ENCODE measurements around the gene INHBB.

Gene INHBB

DNA sequence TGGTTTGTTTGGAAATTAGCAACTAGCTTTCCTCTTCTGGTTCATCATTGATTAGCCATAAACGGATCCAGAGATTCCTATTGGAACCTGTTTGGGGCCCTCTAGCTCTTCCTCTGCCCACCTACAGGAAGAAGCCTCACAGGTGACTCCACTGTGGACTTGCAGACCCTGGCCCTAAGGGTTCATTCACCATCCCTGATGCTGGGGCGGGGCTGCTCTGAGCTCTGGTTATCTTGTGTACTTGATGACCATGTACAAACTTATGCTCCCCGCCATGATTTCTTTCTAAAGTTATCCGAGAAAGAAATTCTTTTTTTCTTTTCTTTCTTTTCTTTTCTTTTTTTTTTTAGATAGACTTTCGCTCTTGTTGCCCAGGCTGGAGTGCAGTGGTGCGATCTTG lies 33.9 kb upstream of the INHBB start:
- H3K36me3 Mint-ChIP-seq = no peaks in the 10 kb centered on the region
- H3K27me3 Mint-ChIP-seq = peaks cover 4% of the 10 kb centered on the region
- H3K9me3 Mint-ChIP-seq = no peaks in the 10 kb centered on the region
- no peak for DNase-seq (ENCODE audit: low spot score in 2 of 2)
- H3K27ac Mint-ChIP-seq = no peak overlapping the region
- H3K4me3 Mint-ChIP-seq = no peak overlapping the region
- ATAC-seq (ENCODE audit: low read depth) = no peak
- peaks cover 14% of the 10 kb centered on the region for H3K4me1 Mint-ChIP-seq

DNA sequence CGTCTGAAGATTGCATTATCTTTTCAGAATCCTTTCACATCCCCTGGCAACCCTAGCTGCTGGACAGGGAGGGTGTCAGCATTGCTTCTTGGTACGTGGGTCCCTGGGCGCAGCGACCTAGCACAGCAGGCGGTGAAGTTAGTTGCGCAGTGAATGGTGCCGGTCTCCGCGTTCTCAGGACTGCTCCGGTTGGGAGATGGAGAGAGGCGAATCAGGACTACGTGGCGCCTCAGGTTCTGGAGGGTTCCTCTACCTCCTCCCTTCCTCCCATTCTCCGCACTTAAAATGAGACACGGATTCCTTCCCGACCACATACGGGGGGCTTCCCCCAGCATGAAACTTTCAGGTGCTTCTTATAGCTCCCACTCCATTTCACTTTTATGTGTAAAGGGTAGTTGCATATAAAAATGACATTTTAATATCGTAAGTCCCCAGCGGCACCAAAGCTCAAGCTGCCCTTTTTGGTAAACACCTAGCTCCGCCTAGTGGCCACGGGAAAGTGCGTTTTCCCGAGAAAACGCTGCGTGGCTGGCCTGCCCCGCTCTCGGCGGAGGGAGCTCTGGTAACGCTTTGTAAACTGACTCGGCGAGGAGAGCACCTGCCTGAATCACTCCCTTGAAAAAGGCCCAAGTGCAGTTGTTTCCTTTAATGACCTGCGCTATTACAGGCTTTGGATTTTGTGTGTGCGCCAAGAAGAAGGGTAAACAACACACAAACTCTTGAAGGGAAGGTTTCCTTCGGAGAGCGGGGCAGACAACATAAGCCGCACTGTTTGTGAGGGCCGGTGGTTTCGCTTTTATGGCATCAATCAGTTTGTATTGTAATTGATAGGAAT lies 32.9 kb upstream of the INHBB start:
- Mint-ChIP-seq H3K36me3 (no peaks in the 10 kb centered on the region), H3K9me3 (no peaks in the 10 kb centered on the region), H3K27ac (peak overlapping the region; percentile 58), H3K4me1 (peaks cover 9% of the 10 kb centered on the region), H3K4me3 (peak overlapping the region; percentile 82), H3K27me3 (peaks cover 4% of the 10 kb centered on the region)
- peak; percentile 61 for DNase-seq (ENCODE audit: low spot score in 2 of 2)
- ATAC-seq (ENCODE audit: low read depth) = peak; percentile 72

DNA sequence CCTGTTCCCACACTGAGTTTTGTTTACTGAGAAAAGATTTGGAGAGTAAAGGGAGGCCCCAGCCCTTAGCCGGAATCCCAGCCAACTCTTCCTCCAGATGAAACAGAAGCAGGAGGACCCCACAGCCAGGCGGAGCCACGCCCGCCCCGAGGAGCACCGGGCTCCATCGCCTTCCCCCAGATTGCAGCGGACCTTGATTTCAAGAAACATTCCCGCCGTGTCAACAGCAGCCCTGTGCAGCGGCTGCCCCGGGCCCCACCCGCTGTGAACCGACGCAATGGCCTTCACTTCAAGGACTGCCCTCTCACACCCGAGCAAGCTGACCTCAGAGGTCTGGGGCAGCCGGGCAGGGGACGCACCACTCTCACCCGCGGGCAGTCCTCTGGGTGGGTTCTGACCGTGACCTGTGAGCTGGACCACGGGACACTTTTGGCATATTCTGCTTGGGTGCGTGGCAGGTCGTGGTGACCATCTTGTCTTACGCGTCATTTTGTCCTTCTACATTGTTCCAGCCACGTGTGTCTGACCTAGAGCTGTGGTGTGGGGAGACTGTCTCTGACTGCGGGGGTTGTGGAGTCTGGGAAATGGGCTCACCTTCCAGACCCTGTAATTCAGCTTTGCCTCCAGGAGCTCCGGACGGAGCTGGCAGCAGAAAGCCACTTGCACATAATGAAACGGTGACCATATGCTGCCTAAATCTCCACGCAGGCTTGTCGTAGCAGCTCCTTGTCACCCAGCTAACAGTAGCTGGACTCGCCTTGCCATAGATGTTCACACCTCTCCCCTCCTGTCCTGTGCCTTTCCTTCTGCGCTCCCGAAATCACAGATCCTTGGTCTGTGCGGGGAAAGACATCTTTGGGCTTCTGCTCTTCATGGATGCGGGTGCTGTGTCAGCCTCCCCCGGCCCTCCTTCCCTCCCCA lies 32.0 kb upstream of the INHBB start:
- no peaks in the 10 kb centered on the region for H3K9me3 Mint-ChIP-seq

DNA sequence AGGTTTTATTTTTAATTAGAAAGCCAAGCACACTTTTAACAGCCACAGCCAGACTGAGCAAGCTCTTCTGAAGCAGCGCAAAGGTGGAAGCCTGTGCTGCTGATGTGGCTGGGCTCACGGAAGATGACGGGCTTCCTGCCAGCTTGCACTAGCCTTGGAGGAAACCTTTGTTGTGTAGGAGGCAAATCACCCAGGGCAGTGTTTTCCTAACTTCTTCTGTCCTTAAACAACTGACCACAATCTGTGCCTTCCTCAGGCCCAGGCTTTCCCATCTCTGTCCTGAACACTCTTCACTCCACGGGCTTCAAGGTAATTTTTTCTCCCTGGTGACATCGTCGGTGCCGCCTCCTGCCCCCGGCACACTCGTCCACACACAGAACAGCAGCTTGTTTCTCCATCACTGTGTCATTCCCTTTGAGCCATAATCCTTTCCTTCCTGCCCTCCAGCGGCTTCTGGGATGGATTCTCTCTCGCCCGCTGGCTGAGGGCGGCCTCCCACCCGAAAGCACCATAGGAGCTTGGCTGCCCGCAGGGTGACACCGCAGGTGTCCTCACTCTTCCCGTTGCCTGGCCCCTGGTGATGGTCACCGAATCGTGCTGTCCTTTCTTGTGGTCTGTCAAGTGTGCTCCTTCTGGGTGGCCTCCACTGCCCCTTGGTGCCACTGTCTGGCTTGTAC lies 31.1 kb upstream of the INHBB start:
- peaks cover 8% of the 10 kb centered on the region for H3K4me1 Mint-ChIP-seq

More for the DNA sequence above, 32.0 kb upstream of the INHBB start:
- H3K4me1 Mint-ChIP-seq = peaks cover 8% of the 10 kb centered on the region
- ATAC-seq (ENCODE audit: low read depth) (no peak), DNase-seq (ENCODE audit: low spot score in 2 of 2) (no peak)
- no peak overlapping the region for H3K27ac Mint-ChIP-seq
- peak overlapping the region; percentile 25 for H3K4me3 Mint-ChIP-seq
- no peaks in the 10 kb centered on the region for H3K36me3 Mint-ChIP-seq
- H3K27me3 Mint-ChIP-seq = peaks cover 4% of the 10 kb centered on the region

DNA sequence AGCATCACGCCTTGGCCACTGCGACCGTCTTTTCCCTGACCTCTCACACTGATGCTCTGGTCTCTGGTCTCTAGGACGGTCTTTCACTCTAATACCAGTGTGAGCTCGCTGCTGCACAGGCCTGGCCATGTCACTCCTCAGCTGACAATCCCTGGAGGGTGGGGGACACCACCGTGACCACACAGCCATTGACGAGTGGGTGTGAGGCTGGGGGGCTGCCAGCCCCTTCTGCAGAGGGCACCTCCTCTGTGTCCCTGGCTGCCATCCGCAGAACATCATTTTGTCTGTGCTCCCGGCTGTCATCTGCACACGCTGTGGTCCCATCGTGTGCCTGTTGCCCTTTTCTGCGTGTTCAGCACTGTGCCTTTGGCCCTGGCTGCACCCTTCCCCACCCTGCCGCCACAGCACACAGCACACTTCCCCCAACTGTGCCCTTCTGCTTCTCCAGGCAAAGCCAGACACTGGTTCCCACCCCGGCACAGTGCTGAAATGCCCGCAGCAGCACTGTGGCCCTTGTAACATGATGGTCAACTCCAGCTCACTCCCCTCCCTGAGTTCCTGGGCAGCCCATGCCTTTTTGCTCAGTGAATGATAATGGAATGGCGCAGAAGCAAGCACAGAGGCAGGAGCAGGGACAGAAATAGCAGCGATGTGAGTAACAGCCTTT lies 30.4 kb upstream of the INHBB start:
- ATAC-seq (ENCODE audit: low read depth) = no peak
- DNase-seq (ENCODE audit: low spot score in 2 of 2) = no peak
- Mint-ChIP-seq H3K4me3 (no peak overlapping the region), H3K36me3 (no peaks in the 10 kb centered on the region), H3K27me3 (peaks cover 4% of the 10 kb centered on the region), H3K4me1 (peaks cover 6% of the 10 kb centered on the region), H3K27ac (no peak overlapping the region), H3K9me3 (no peaks in the 10 kb centered on the region)

More for the DNA sequence above, 31.1 kb upstream of the INHBB start:
- no peaks in the 10 kb centered on the region for H3K36me3 Mint-ChIP-seq
- no peak for DNase-seq (ENCODE audit: low spot score in 2 of 2)
- ATAC-seq (ENCODE audit: low read depth) = no peak
- no peak overlapping the region for H3K27ac Mint-ChIP-seq
- no peak overlapping the region for H3K4me3 Mint-ChIP-seq
- H3K27me3 Mint-ChIP-seq = peaks cover 4% of the 10 kb centered on the region
- no peaks in the 10 kb centered on the region for H3K9me3 Mint-ChIP-seq

DNA sequence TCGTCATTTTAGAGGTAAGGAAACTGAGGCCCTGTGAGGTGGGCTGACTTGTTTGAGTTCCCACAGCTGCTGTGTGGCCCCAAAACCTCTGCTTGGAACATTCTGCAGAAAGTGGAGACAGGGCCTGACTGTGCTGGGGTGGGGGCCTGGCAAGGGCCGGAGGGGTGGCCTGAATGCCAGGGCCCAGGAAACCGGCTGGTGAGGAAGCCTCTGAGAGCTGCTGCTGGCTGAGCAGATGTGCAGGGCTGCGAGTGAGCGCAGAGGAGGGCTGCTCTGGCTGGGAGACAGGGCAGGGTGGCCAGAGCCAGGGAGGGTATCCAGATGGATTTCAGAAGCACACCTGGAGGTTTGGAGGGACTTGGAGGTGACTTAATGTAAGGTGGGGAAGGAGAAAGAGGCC lies 29.9 kb upstream of the INHBB start:
- peaks cover 4% of the 10 kb centered on the region for H3K4me1 Mint-ChIP-seq
- H3K9me3 Mint-ChIP-seq = no peaks in the 10 kb centered on the region
- H3K4me3 Mint-ChIP-seq = no peak overlapping the region
- no peak overlapping the region for H3K27ac Mint-ChIP-seq
- DNase-seq (ENCODE audit: low spot score in 2 of 2) (no peak), ATAC-seq (ENCODE audit: low read depth) (no peak)
- H3K27me3 Mint-ChIP-seq = peaks cover 4% of the 10 kb centered on the region
- no peaks in the 10 kb centered on the region for H3K36me3 Mint-ChIP-seq

DNA sequence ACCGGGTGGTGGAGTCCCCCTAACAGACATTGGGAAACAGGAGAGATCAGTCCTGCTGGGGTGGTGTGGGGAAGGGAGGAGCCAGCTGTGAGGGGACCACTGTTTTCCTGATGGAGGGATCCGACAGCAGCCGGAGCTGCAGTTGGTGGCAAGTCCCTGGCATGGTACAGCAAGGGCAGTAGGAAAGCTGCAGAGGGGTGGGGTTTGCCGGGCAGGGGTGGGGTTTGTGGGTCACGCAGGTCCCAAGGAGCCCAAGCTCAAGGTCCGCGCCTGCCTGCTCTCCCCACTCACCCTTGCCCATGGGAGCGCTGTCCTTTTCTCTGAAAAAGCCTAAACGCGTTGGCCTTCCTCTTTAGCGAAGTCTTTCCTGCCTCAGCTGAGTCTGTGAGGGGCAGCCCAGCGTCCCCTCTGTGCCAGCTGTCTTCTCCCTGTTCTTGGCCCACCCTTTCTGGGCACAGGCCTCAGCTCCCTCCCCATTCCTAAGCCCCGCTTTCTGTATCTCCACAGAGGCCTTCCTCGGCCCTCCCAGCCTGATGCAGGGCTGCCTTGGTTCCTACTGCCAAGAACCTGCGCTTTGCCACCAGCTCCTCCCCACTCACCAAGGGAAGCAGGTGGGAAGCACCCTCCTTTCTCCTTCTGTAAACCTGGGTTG lies 29.3 kb upstream of the INHBB start:
- H3K27ac Mint-ChIP-seq = no peak overlapping the region
- H3K27me3 Mint-ChIP-seq = peaks cover 6% of the 10 kb centered on the region
- no peak overlapping the region for H3K4me3 Mint-ChIP-seq

DNA sequence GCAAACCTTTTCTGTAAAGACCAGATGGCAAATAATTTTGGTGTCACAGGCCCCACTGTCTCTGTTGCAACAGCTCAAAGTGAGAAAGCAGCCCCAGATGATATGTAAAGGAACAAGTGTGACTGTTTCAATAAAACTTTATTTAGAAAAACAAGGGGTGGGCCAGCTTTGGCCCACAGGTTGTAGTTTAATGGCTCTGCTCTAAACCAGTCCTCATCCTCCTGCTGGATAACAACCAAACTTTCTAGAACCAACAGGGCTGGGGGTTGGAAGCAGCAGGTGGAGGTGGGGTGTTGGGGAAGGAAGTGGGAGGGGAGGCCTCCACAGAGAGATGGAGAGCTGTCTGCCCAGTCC lies 28.8 kb upstream of the INHBB start:
- Mint-ChIP-seq H3K9me3 (no peaks in the 10 kb centered on the region), H3K4me3 (no peak overlapping the region), H3K27me3 (peaks cover 6% of the 10 kb centered on the region), H3K4me1 (peaks cover 4% of the 10 kb centered on the region), H3K27ac (no peak overlapping the region), H3K36me3 (no peaks in the 10 kb centered on the region)
- ATAC-seq (ENCODE audit: low read depth) = no peak
- no peak for DNase-seq (ENCODE audit: low spot score in 2 of 2)

More for the DNA sequence above, 29.3 kb upstream of the INHBB start:
- ATAC-seq (ENCODE audit: low read depth) (no peak), DNase-seq (ENCODE audit: low spot score in 2 of 2) (no peak)
- peaks cover 4% of the 10 kb centered on the region for H3K4me1 Mint-ChIP-seq
- H3K36me3 Mint-ChIP-seq = no peaks in the 10 kb centered on the region
- H3K9me3 Mint-ChIP-seq = no peaks in the 10 kb centered on the region

DNA sequence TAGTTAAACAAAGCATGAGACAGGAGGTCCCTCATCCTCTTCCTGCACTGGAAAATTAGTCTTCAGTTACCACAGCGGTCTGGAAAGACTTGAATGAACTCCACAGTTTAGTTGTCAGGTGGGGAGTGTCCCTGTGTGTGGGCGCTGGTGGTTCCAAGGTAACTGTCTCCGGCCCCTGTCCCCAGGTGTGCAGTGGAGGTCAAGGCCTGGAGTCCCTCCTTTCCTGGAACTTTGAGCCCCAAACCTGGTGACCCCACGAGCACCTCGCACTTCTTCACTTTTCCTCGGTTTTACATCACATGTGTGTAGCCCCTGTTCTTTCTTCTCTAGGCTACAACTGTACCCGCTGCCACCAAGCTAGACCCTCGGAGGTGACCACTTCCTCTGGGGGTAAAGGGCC lies 28.0 kb upstream of the INHBB start:
- peaks cover 2% of the 10 kb centered on the region for H3K4me1 Mint-ChIP-seq
- no peak for ATAC-seq (ENCODE audit: low read depth)
- no peaks in the 10 kb centered on the region for H3K9me3 Mint-ChIP-seq
- no peak overlapping the region for H3K27ac Mint-ChIP-seq
- DNase-seq (ENCODE audit: low spot score in 2 of 2) = no peak
- H3K36me3 Mint-ChIP-seq = no peaks in the 10 kb centered on the region
- H3K27me3 Mint-ChIP-seq = peaks cover 6% of the 10 kb centered on the region
- H3K4me3 Mint-ChIP-seq = no peak overlapping the region

DNA sequence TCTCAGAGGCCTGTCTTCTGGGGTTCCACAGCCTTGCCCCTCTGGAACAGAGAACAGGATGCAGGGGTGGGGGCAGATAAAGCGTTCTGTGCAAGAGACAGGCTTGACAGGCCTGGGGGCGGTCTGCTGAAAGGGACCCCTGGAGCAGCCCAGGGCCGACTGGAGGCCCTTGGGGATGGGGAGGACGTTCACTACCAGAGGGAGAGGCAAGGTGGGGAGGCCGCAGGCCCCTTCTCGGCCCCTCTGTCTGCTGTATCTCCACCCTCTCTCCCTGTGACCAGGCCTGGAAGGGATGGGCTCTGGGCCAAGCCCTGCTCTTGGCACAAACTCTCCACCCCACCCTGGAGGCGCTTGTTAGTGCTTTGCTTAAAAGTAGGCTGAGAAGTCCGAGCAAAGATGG lies 27.3 kb upstream of the INHBB start:
- Mint-ChIP-seq H3K4me3 (no peak overlapping the region), H3K9me3 (no peaks in the 10 kb centered on the region), H3K27me3 (peaks cover 6% of the 10 kb centered on the region), H3K4me1 (peaks cover 2% of the 10 kb centered on the region), H3K36me3 (no peaks in the 10 kb centered on the region), H3K27ac (no peak overlapping the region)
- DNase-seq (ENCODE audit: low spot score in 2 of 2) (no peak), ATAC-seq (ENCODE audit: low read depth) (no peak)

DNA sequence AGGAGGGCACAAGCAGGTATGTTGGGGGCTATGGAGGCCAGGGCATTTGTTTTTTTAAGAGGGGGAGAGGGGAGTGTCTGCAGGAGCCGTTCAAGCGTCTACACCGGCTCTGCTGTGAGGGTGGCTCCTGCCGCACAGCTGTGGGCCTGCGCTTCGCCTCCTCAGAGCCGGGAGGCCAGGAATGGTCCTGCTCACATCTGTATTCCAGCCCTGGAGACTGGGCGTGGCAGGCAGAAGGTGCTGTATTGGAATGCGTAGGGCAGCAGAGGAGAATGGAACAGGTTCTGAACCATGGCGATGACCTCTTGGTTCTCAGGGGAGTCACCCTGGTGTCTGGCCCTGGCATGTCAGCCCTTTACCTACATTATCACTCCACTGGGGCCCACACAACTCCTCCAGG lies 26.8 kb upstream of the INHBB start:
- ATAC-seq (ENCODE audit: low read depth) (no peak), DNase-seq (ENCODE audit: low spot score in 2 of 2) (no peak)
- H3K36me3 Mint-ChIP-seq = no peaks in the 10 kb centered on the region
- H3K9me3 Mint-ChIP-seq = no peaks in the 10 kb centered on the region
- H3K4me1 Mint-ChIP-seq = peaks cover 2% of the 10 kb centered on the region
- no peak overlapping the region for H3K27ac Mint-ChIP-seq
- no peak overlapping the region for H3K4me3 Mint-ChIP-seq
- H3K27me3 Mint-ChIP-seq = peaks cover 8% of the 10 kb centered on the region

DNA sequence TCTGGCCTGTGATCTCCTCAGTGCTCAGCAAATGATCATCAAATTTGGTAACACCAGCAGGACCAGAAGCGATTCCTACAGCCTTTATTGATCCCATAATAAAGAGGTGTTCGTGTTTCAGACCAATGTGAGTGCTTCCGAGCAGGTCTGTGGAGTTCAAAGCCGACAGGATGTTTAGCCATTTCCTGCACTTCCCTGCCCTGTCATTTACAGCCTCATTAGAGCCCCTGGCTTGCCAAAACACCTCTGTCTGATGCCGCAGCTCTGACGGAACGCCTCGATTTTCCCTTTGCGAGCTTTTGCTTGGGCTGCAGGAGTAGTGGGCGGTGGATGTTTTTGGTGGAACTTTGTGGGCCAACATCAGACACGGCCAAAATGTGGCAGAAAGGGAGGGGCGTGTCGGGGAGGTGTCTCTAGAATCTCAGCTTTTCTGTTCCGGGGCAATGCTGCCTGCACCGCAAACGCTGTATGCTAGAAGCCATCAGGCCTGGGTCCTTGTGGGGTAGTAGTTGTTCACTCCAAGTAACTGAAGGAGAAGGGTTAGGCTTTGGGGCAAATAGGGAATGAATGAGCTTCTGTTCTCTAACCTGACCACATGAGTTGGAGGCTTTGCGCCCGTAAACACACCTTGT lies 26.1 kb upstream of the INHBB start:
- DNase-seq (ENCODE audit: low spot score in 2 of 2) (no peak), ATAC-seq (ENCODE audit: low read depth) (no peak)
- Mint-ChIP-seq H3K9me3 (no peaks in the 10 kb centered on the region), H3K27ac (no peak overlapping the region), H3K36me3 (no peaks in the 10 kb centered on the region), H3K4me3 (no peak overlapping the region), H3K4me1 (peaks cover 2% of the 10 kb centered on the region), H3K27me3 (peaks cover 7% of the 10 kb centered on the region)

DNA sequence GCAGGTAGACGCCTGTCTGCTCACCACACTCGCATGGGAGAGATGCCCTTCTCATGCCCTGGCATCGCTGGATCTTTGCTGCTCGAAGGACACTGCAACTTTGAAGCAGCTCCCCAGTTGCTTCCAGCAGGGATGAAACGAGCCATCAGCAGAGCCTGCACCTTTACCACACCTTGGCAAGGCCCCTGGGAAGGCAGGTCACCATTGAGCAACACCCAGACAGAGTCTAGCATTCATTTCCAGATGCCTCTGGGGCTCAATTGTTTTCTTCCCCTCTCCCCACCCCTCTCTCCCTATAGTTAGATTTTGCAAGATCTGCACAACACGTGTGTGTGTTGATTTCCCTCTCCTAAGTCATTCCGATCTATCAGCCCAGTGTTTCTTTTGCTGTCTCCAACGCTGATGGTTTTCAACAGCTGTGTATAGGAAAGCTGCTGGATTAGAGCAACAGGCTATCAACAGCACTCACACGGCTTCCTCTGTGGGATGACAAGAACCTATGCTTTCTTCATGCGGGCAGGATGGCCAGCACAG lies 25.6 kb upstream of the INHBB start:
- no peak for ATAC-seq (ENCODE audit: low read depth)
- DNase-seq (ENCODE audit: low spot score in 2 of 2) = no peak
- Mint-ChIP-seq H3K9me3 (no peaks in the 10 kb centered on the region), H3K27ac (no peak overlapping the region), H3K4me3 (no peak overlapping the region), H3K4me1 (peaks cover 2% of the 10 kb centered on the region), H3K36me3 (no peaks in the 10 kb centered on the region), H3K27me3 (peaks cover 4% of the 10 kb centered on the region)

Data from memory B cell (primary cell).